Measurements from ENCODE around the gene GORASP1. TPM values are rescaled to one million over a fixed set of nuclear protein-coding genes. Genes with fewer than 3 reads are reported as not detected.

The GORASP1 gene
- total RNA-seq, 4 donors from 2014 or later: 48.5 to 82.5 (median 76.8) TPM

GRCh38 chr3:39052583-39052982 lies 54.8 kb downstream of the GORASP1 start:
- no peaks in the 10 kb centered on the region for H3K9me3 ChIP-seq
- TF ChIP-seq POLR2A (IDR thresholded peaks at IDR 0.05) (no peak), EP300 (IDR thresholded peaks at IDR 0.05) (no peak), CTCF (IDR thresholded peaks at IDR 0.05) (no peak), POLR2AphosphoS5 (IDR thresholded peaks at IDR 0.05) (no peak)
- H3K27ac ChIP-seq: peak overlapping the region; percentile 76 to 92 (median 90)
- no peaks in the 10 kb centered on the region for H3K27me3 ChIP-seq
- WGBS, 2 donors (ENCODE audit: low coverage in 1 of 2): 0 to 7% methylated on average over 3 to 11 of the region's 11 CpGs
- peaks cover 7 to 35% (median 11%) of the 10 kb centered on the region in 3 donors for H3K4me1 ChIP-seq
- H3K4me3 ChIP-seq: peak overlapping the region; percentile 86 to 95
- no peak for ATAC-seq
- no peaks in the 10 kb centered on the region for H3K36me3 ChIP-seq

- H3K36me3 ChIP-seq: no peaks in the 10 kb centered on the region
- peak within 1 kb of the TSS; percentile 76 to 92 (median 90) for H3K27ac ChIP-seq
- H3K9me3 ChIP-seq: no peaks in the 10 kb centered on the region
- TF ChIP-seq CTCF (IDR thresholded peaks at IDR 0.05) (no peak), POLR2A (IDR thresholded peaks at IDR 0.05) (peak; percentile 73 to 83), EP300 (IDR thresholded peaks at IDR 0.05) (no peak), POLR2AphosphoS5 (IDR thresholded peaks at IDR 0.05) (peak; percentile 93)
- H3K27me3 ChIP-seq: no peaks in the 10 kb centered on the region
- H3K4me3 ChIP-seq: peak within 1 kb of the TSS; percentile 86 to 95
- peaks cover 7 to 35% (median 11%) of the 10 kb centered on the region in 3 donors for H3K4me1 ChIP-seq
- 0 to 2% methylated on average over 11 to 19 of the region's 68 CpGs for WGBS, 2 donors (ENCODE audit: low coverage in 1 of 2)
- peak; percentile 98 for ATAC-seq
Observed at GRCh38 chr3:39051649-39052561, 55.5 kb downstream of the GORASP1 start, which contains the start of the genes SCN11A and WDR48. TSS of gene SCN11A (minus strand) at chr3:39051944. CDS start at chr3:38950362, 101,582 bp downstream. TSS of gene WDR48 (plus strand) at chr3:39052016. CDS start at chr3:39052026, 10 bp downstream.

GRCh38 chr3:39050029-39050428 lies 57.4 kb downstream of the GORASP1 start:
- H3K27me3 ChIP-seq: no peaks in the 10 kb centered on the region
- no peaks in the 10 kb centered on the region for H3K36me3 ChIP-seq
- no peak overlapping the region for H3K4me3 ChIP-seq
- no peaks in the 10 kb centered on the region for H3K9me3 ChIP-seq
- H3K4me1 ChIP-seq: peaks cover 7 to 30% (median 11%) of the 10 kb centered on the region in 3 donors
- no peak overlapping the region for H3K27ac ChIP-seq
- ATAC-seq: no peak
- TF ChIP-seq EP300 (IDR thresholded peaks at IDR 0.05): no peak
- no peak for TF ChIP-seq POLR2AphosphoS5 (IDR thresholded peaks at IDR 0.05)
- no peak for TF ChIP-seq CTCF (IDR thresholded peaks at IDR 0.05)
- no peak for TF ChIP-seq POLR2A (IDR thresholded peaks at IDR 0.05)

Other genes with a start within 250 kb of the GORASP1 start
- under 1 TPM in 3 of 4 donors, not detected in 1; 0.15 to 0.57 (median 0.27) TPM for gene SCN11A, start 55.7 kb downstream of the GORASP1 start, total RNA-seq
- gene WDR48, start 55.6 kb downstream of the GORASP1 start, total RNA-seq: 10 to 100 TPM; 27.4 to 47.2 (median 38.0) TPM
- gene TTC21A, start 53 bp upstream of the GORASP1 start, total RNA-seq: 1 to 10 TPM in 3 of 4 donors, under 1 TPM in 1; 0.54 to 8.5 (median 5.0) TPM
- 10 to 100 TPM; 30.4 to 59.0 (median 40.8) TPM for gene CSRNP1, start 46.0 kb upstream of the GORASP1 start, total RNA-seq
- gene XIRP1, start 85.0 kb upstream of the GORASP1 start, total RNA-seq: under 1 TPM in 1 of 4 donors, not detected in 3; 0.40 TPM
- gene CX3CR1, start 172.4 kb upstream of the GORASP1 start, total RNA-seq: under 1 TPM; 0.31 to 0.94 (median 0.66) TPM
- not detected for gene CCR8, start 222.1 kb upstream of the GORASP1 start, total RNA-seq